HAP-1 (cell line): ENCODE results near the gene MAP3K20.

Experiments
- DNase-seq, 2 experiments: peaks; one replicate each; pipeline ENCODE4 v3.0.0-alpha.2; 2016 to 2020; ENCODE audit warnings: low spot score in 2 of 2
- H3K27me3 ChIP-seq: fragments of 250-450 bp; sonication (Bioruptor Pico); 2 replicates; pipeline ENCODE4 v1.5.1; 2020; ENCODE audit warnings: low read depth, mild to moderate bottlenecking, moderate library complexity
- H3K36me3 ChIP-seq: fragments of 250-450 bp; sonication (Bioruptor Pico); replicated peaks from 2 replicates; pipeline ENCODE4 v1.5.1; 2020; ENCODE audit warnings: mild to moderate bottlenecking
- H3K4me1 ChIP-seq: fragments of 250-450 bp; sonication (Bioruptor Pico); 2 replicates; pipeline ENCODE4 v1.5.1; 2020; ENCODE audit warnings: mild to moderate bottlenecking
- H3K4me3 ChIP-seq: fragments of 250-450 bp; sonication (Bioruptor Pico); 2 replicates; pipeline ENCODE4 v1.5.1; 2020; ENCODE audit warnings: mild to moderate bottlenecking, moderate library complexity
- H3K9me3 ChIP-seq: fragments of 250-450 bp; sonication (Bioruptor Pico); 2 replicates; pipeline ENCODE4 v1.5.1; 2020; ENCODE audit warnings: mild to moderate bottlenecking, moderate library complexity
- in situ Hi-C: fragments of 300-500 bp; cut with MboI; formaldehyde crosslinking; loops from 3 replicates; pipeline ENCODE4 v1.14.3; 2020; ENCODE audit warnings: low sequenced_read_pairs, inconsistent platforms, mixed read lengths

Gene MAP3K20

GRCh38 chr2:173221937-173222594, 146.4 kb downstream of the MAP3K20 start:
- in situ Hi-C loops: loop anchor here (25.0 kb wide), 1 partner anchor 410 kb away; no protein-coding TSS in a partner anchor
- Histone ChIP-seq H3K9me3 (no peaks in the 10 kb centered on the region), H3K4me3 (no peak overlapping the region), H3K4me1 (peaks cover 9% of the 10 kb centered on the region), H3K27me3 (no peaks in the 10 kb centered on the region), H3K36me3 (no peaks in the 10 kb centered on the region)
- DNase-seq: no peak

- H3K4me3 ChIP-seq: no peak overlapping the region
- in situ Hi-C loops: loop anchor here (25.0 kb wide), 1 partner anchor 412 kb away; no protein-coding TSS in a partner anchor
Observed at GRCh38 chr2:173223871-173224270, 148.2 kb downstream of the MAP3K20 start.

GRCh38 chr2:173226899-173227698, 151.5 kb downstream of the MAP3K20 start:
- H3K36me3 ChIP-seq: no peaks in the 10 kb centered on the region
- in situ Hi-C loops: no loop called here
- DNase-seq: peak; percentile 21 to 54
- H3K4me3 ChIP-seq: no peak overlapping the region
- no peaks in the 10 kb centered on the region for H3K9me3 ChIP-seq
- no peaks in the 10 kb centered on the region for H3K27me3 ChIP-seq
- peaks cover 14% of the 10 kb centered on the region for H3K4me1 ChIP-seq

More at GRCh38 chr2:173223871-173224270, 148.2 kb downstream of the MAP3K20 start:
- no peaks in the 10 kb centered on the region for H3K36me3 ChIP-seq
- peaks cover 14% of the 10 kb centered on the region for H3K4me1 ChIP-seq
- DNase-seq: no peak
- H3K27me3 ChIP-seq: no peaks in the 10 kb centered on the region
- no peaks in the 10 kb centered on the region for H3K9me3 ChIP-seq

- H3K9me3 ChIP-seq: no peaks in the 10 kb centered on the region
- no peaks in the 10 kb centered on the region for H3K36me3 ChIP-seq
- H3K27me3 ChIP-seq: no peaks in the 10 kb centered on the region
- in situ Hi-C loops: no loop called here
- no peak overlapping the region for H3K4me3 ChIP-seq
- no peak for DNase-seq
- peaks cover 14% of the 10 kb centered on the region for H3K4me1 ChIP-seq
Observed at GRCh38 chr2:173229086-173229485, 153.4 kb downstream of the MAP3K20 start.

GRCh38 chr2:173230181-173230580, 154.5 kb downstream of the MAP3K20 start:
- in situ Hi-C loops: no loop called here
- H3K27me3 ChIP-seq: no peaks in the 10 kb centered on the region
- no peaks in the 10 kb centered on the region for H3K36me3 ChIP-seq
- H3K4me3 ChIP-seq: no peak overlapping the region
- peaks cover 14% of the 10 kb centered on the region for H3K4me1 ChIP-seq
- no peak for DNase-seq
- no peaks in the 10 kb centered on the region for H3K9me3 ChIP-seq

DNA sequence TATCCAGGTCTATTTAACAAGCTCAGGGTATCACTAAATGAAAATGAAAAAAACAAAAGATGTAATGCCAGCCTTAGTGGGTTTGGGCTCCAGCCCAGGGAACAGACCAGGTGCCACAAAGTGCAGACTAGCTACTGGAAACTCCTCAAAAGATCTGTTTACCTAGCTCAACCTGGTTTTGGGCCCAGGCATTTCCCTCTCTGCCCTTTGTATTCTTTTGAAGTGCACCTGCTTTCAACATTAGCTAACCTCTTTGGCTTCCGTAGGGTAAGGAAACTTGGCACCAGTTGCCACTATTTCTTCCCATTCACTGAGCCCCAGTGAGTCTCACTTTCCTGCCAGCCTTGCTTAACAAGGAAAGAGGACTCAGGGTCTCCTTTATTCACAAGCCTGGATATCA, 155.4 kb downstream of the MAP3K20 start:
- DNase-seq: no peak
- H3K27me3 ChIP-seq: no peaks in the 10 kb centered on the region
- no peak overlapping the region for H3K4me3 ChIP-seq
- H3K36me3 ChIP-seq: no peaks in the 10 kb centered on the region
- H3K4me1 ChIP-seq: peaks cover 14% of the 10 kb centered on the region
- in situ Hi-C loops: no loop called here
- H3K9me3 ChIP-seq: no peaks in the 10 kb centered on the region

DNA sequence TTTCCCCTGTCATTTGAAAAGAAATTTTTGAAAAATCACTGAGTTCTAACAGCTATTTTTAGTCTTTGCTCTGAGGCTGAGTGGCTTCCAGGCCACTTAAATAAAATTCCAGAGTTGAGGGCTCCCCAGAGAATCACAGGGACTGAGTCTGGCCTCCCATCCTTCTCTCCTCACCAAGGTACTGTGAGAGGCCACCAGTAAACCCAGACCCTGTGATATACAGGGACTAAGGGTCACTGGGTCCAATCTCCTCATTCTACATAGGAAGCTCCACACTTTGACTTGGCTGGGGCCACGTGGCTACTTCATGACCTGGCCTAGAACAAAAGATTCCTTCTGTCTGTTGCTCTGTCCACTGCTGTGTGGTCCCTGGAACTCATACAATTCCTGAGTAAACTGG, 155.8 kb downstream of the MAP3K20 start:
- H3K36me3 ChIP-seq: no peaks in the 10 kb centered on the region
- DNase-seq: no peak
- no peaks in the 10 kb centered on the region for H3K9me3 ChIP-seq
- no peaks in the 10 kb centered on the region for H3K27me3 ChIP-seq
- peaks cover 11% of the 10 kb centered on the region for H3K4me1 ChIP-seq
- H3K4me3 ChIP-seq: no peak overlapping the region
- in situ Hi-C loops: no loop called here

- no peaks in the 10 kb centered on the region for H3K9me3 ChIP-seq
- H3K4me3 ChIP-seq: no peak overlapping the region
- no peaks in the 10 kb centered on the region for H3K4me1 ChIP-seq
- 0 out of 2 replicates have a peak, but pooled peaks cover 1% of the 10 kb centered on the region for H3K36me3 ChIP-seq
- in situ Hi-C loops: no loop called here
- no peak for DNase-seq
- H3K27me3 ChIP-seq: no peaks in the 10 kb centered on the region
Observed at GRCh38 chr2:173232956-173233744, 157.5 kb downstream of the MAP3K20 start.

- H3K36me3 ChIP-seq: 0 out of 2 replicates have a peak, but pooled peaks cover 2% of the 10 kb centered on the region
- no peak for DNase-seq
- no peaks in the 10 kb centered on the region for H3K9me3 ChIP-seq
- in situ Hi-C loops: no loop called here
- H3K4me1 ChIP-seq: no peaks in the 10 kb centered on the region
- H3K4me3 ChIP-seq: no peak overlapping the region
- H3K27me3 ChIP-seq: no peaks in the 10 kb centered on the region
Observed at GRCh38 chr2:173235947-173236803, 160.5 kb downstream of the MAP3K20 start.

DNA sequence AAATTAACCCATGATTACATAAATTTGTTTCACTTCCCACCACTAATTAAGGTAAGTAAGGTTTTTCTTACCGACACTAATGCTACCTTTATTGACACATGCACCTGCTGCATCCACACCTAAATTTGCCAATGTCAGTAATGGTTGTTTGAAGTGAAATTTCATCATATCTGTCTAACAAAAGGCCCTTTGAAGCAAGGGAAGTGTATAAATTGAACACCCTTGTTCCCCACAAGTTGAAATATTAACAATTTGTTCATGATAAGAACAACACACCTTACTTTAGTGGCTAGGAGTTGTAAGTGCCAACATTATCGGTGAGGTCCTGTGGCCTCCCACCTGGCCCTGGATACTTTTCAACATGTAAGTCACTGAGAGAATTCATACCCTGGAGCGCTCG, 162.7 kb downstream of the MAP3K20 start:
- Histone ChIP-seq H3K4me3 (no peak overlapping the region), H3K27me3 (no peaks in the 10 kb centered on the region), H3K4me1 (no peaks in the 10 kb centered on the region), H3K9me3 (no peaks in the 10 kb centered on the region), H3K36me3 (0 out of 2 replicates have a peak, but pooled peaks cover 2% of the 10 kb centered on the region)
- in situ Hi-C loops: no loop called here
- no peak for DNase-seq

- DNase-seq: no peak
- 0 out of 2 replicates have a peak, but pooled peaks cover 2% of the 10 kb centered on the region for H3K36me3 ChIP-seq
- no peaks in the 10 kb centered on the region for H3K4me1 ChIP-seq
- no peak overlapping the region for H3K4me3 ChIP-seq
- in situ Hi-C loops: no loop called here
- H3K27me3 ChIP-seq: no peaks in the 10 kb centered on the region
- H3K9me3 ChIP-seq: no peaks in the 10 kb centered on the region
Observed at GRCh38 chr2:173238831-173239230, 163.2 kb downstream of the MAP3K20 start.

GRCh38 chr2:173239644-173240043, 164.0 kb downstream of the MAP3K20 start:
- in situ Hi-C loops: no loop called here
- 0 out of 2 replicates have a peak, but pooled peaks cover 2% of the 10 kb centered on the region for H3K4me1 ChIP-seq

DNA sequence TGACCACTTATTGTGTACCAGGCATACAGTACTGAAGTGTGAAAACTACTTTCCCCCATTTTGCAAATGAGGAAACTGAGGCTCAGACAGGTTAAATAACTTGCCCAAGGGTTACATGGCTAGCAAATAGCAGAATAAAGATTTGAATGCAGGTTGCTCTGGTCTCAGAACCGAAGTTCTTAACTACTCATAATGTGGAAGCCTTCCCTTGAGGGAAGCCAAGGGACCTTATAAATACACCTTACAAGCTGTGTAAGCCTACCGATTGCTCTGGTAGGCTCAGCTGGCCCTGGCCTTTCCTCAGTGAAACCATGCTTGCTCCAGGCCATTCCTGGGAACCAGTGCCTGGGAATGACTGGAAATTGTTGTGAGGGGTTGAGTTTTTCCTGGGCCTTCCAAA, 164.4 kb downstream of the MAP3K20 start:
- Histone ChIP-seq H3K4me3 (no peak overlapping the region), H3K36me3 (0 out of 2 replicates have a peak, but pooled peaks cover 2% of the 10 kb centered on the region), H3K9me3 (no peaks in the 10 kb centered on the region), H3K27me3 (no peaks in the 10 kb centered on the region), H3K4me1 (0 out of 2 replicates have a peak, but pooled peaks cover 2% of the 10 kb centered on the region)
- no peak for DNase-seq
- in situ Hi-C loops: no loop called here

More at GRCh38 chr2:173239644-173240043, 164.0 kb downstream of the MAP3K20 start:
- Histone ChIP-seq H3K27me3 (no peaks in the 10 kb centered on the region), H3K36me3 (0 out of 2 replicates have a peak, but pooled peaks cover 2% of the 10 kb centered on the region), H3K4me3 (no peak overlapping the region), H3K9me3 (no peaks in the 10 kb centered on the region)
- DNase-seq: no peak
